DND-41 (cell line): ENCODE data around the gene FGFR3.

ENCODE experiments used
- ATAC-seq: fragments of 200-7000 bp; cut with Tn5 transposase; 3 replicates; pipeline ENCODE4 v1.9.1; 2021; ENCODE audit warnings: low read depth; ENCODE audit not compliant: insufficient read depth
- DNase-seq: peaks from one replicate; pipeline ENCODE4 v3.0.0-alpha.2; 2020
- H2AFZ ChIP-seq: 2 replicates; pipeline ENCODE4 v1.6.0; 2012; ENCODE audit warnings: low read depth, low read length
- H3K27ac ChIP-seq: 2 replicates; pipeline ENCODE4 v1.5.1; 2012; ENCODE audit warnings: low read length, inconsistent platforms
- H3K27me3 ChIP-seq: fragments of 200-600 bp; sonication (generic); 2 replicates; pipeline ENCODE4 v1.6.0; 2012; ENCODE audit warnings: low read length, mild to moderate bottlenecking, inconsistent platforms; ENCODE audit not compliant: insufficient read depth, poor library complexity
- H3K36me3 ChIP-seq: 2 replicates; pipeline ENCODE4 v1.5.1; 2012; ENCODE audit warnings: low read length, inconsistent platforms; ENCODE audit not compliant: insufficient read depth
- H3K4me1 ChIP-seq: 2 replicates; pipeline ENCODE4 v1.5.1; 2012; ENCODE audit warnings: mild to moderate bottlenecking, low read length; ENCODE audit not compliant: insufficient read depth
- H3K4me2 ChIP-seq: 2 replicates; pipeline ENCODE4 v1.6.0; 2012; ENCODE audit warnings: mild to moderate bottlenecking, moderate library complexity, low read length, inconsistent platforms; ENCODE audit not compliant: insufficient read depth
- H3K4me3 ChIP-seq, 2 experiments: fragments of 200-600 bp in 1 of 2; shearing (Covaris generic) in 1 of 2; 2 replicates each; pipeline ENCODE4 v1.5.1; 2012 to 2016; ENCODE audit warnings: inconsistent platforms in 2 of 2, low read length in 2 of 2, mild to moderate bottlenecking in 2 of 2, low read depth in 1 of 2, moderate library complexity in 1 of 2
- H3K79me2 ChIP-seq: 2 replicates; pipeline ENCODE4 v1.6.0; 2012; ENCODE audit warnings: low read length, inconsistent platforms; ENCODE audit not compliant: insufficient read depth
- H3K9ac ChIP-seq: 2 replicates; pipeline ENCODE4 v1.6.0; 2012; ENCODE audit warnings: low read depth, mild to moderate bottlenecking, inconsistent platforms, low read length, moderate library complexity
- H3K9me3 ChIP-seq: 2 replicates; pipeline ENCODE4 v1.5.1; 2012; ENCODE audit warnings: low read length, moderate library complexity, mild to moderate bottlenecking, inconsistent platforms; ENCODE audit not compliant: insufficient read depth, severe bottlenecking
- H4K20me1 ChIP-seq: 2 replicates; pipeline ENCODE4 v1.6.0; 2012; ENCODE audit warnings: low read length; ENCODE audit not compliant: insufficient read depth
- CTCF ChIP-seq: IDR thresholded peaks from 2 replicates; pipeline ENCODE4 v1.5.1; 2012; ENCODE audit warnings: borderline replicate concordance, low read length, moderate library complexity, mild to moderate bottlenecking; ENCODE audit not compliant: poor library complexity, severe bottlenecking; ENCODE audit errors: extremely low read depth
- EZH2 ChIP-seq: IDR thresholded peaks from 3 replicates; pipeline ENCODE4 v1.6.1; 2012; ENCODE audit warnings: borderline replicate concordance, low read depth, mild to moderate bottlenecking, moderate library complexity, low read length, inconsistent platforms; ENCODE audit not compliant: severe bottlenecking

FGFR3 gene

GRCh38 chr4:1797298-1797860, 4.3 kb downstream of the FGFR3 start:
- no peak for ATAC-seq
- TF ChIP-seq EZH2 (no peak), CTCF (no peak)
- H4K20me1 ChIP-seq, result peaks cover 5% of the 10 kb centered on the region; the same call in 1 of the 2 replicates
- H3K9me3 ChIP-seq, result no peaks in the 10 kb centered on the region
- H3K4me1 ChIP-seq, result peaks cover 11% of the 10 kb centered on the region
- H3K27ac ChIP-seq, result no peak overlapping the region
- no peak overlapping the region for H3K9ac ChIP-seq
- no peak for DNase-seq
- no peaks in the 10 kb centered on the region for H3K79me2 ChIP-seq
- H3K27me3 ChIP-seq, result no peaks in the 10 kb centered on the region
- no peak overlapping the region for H3K4me3 ChIP-seq
- no peak overlapping the region for H3K4me2 ChIP-seq
- H2AFZ ChIP-seq, result no peak overlapping the region
- no peaks in the 10 kb centered on the region for H3K36me3 ChIP-seq

GRCh38 chr4:1797861-1798579, 4.9 kb downstream of the FGFR3 start:
- H3K36me3 ChIP-seq, result no peaks in the 10 kb centered on the region
- no peak overlapping the region for H3K9ac ChIP-seq
- H3K4me1 ChIP-seq, result peaks cover 8% of the 10 kb centered on the region
- no peak overlapping the region for H3K4me2 ChIP-seq
- DNase-seq (no peak), ATAC-seq (no peak)
- H3K27me3 ChIP-seq, result no peaks in the 10 kb centered on the region
- no peak overlapping the region for H2AFZ ChIP-seq
- no peak overlapping the region for H3K4me3 ChIP-seq
- TF ChIP-seq CTCF, result no peak
- no peak for TF ChIP-seq EZH2
- H3K27ac ChIP-seq, result no peak overlapping the region
- no peaks in the 10 kb centered on the region for H3K79me2 ChIP-seq
- no peaks in the 10 kb centered on the region for H3K9me3 ChIP-seq
- peaks cover 5% of the 10 kb centered on the region; the same call in 1 of the 2 replicates for H4K20me1 ChIP-seq

- no peaks in the 10 kb centered on the region for H3K36me3 ChIP-seq
- no peaks in the 10 kb centered on the region for H3K27me3 ChIP-seq
- H3K27ac ChIP-seq, result no peak overlapping the region
- H3K9ac ChIP-seq, result no peak overlapping the region
- no peak overlapping the region for H2AFZ ChIP-seq
- H3K4me3 ChIP-seq, result no peak overlapping the region
- H3K9me3 ChIP-seq, result no peaks in the 10 kb centered on the region
- no peak for DNase-seq
- H4K20me1 ChIP-seq, result peaks cover 5% of the 10 kb centered on the region; the same call in 1 of the 2 replicates
- no peaks in the 10 kb centered on the region for H3K79me2 ChIP-seq
- H3K4me1 ChIP-seq, result peaks cover 7% of the 10 kb centered on the region
- no peak overlapping the region for H3K4me2 ChIP-seq
- ATAC-seq, result no peak
- TF ChIP-seq CTCF (no peak), EZH2 (no peak)
Observed at GRCh38 chr4:1798580-1799386, 5.7 kb downstream of the FGFR3 start.
